T follicular helper cell (primary cell): ENCODE data around the gene PMEL.
"Not testable (repeated sequence)": the region's sequence is repeated elsewhere in the genome, so short reads cannot be mapped to it uniquely, and the experiment has no call there.

Experiments
- DNase-seq: peaks from one replicate; pipeline ENCODE4 v3.0.0-alpha.2; 2020; ENCODE audit warnings: low read depth

The PMEL gene

DNA sequence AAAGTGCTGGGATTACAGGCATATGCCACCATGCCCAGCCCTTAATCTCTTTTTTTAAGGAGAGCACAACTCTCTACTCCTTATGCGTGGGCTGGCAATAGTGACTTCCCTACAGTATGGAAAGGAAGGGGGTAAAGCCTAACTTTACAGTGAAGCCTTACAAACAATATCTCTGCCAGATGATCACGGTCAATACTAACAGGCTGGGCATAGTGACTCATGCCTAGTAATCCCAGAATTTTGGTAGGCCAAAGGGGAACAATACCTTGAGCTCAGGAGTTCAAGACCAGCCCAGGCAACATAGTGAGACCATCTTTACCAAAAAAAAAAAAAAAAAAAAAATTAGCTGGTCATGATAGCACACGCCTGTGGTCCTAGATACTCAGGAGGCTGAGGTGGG lies 43.7 kb downstream of the PMEL start:
- no peak for DNase-seq

GRCh38 chr12:55919032-55919431 lies 46.8 kb downstream of the PMEL start:
- DNase-seq: not testable (repeated sequence)

DNA sequence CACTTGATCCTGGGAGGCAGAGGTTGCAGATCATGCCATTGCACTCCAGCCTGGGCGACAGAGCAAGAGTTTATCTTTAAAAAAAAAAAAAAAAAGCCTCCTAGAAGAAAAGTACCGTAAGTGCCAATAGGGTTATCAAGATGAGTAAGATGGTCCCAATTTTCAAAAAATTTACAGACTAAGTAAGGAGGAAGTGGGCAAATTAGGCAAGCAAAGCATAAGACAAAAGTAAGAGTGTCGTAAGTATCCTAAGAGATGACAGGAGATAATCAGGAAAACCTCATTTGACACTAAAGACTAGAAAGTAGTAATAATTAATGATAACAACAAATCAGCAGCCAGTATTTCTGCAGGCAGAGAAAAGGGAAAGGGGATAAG lies 50.4 kb downstream of the PMEL start:
- no peak for DNase-seq

DNA sequence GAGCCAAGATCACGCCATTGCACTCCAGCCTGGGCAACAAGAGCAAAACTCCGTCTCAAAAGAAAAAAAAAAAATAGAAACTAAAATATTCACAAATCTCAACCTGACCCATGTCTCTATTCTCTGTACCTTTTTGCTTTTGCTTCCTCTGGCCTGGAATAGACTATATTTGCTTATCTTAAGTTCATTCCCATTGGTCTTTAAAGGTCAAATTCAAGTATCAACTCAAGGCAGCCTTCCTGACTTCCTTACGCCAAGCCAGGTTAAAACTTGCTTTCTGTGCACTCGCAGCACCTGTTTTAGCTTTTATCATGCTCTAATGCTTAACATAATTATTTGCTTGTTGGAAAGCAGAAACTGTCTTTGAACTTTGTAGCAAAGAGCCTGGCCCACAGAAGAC lies 52.9 kb downstream of the PMEL start:
- DNase-seq: no peak

GRCh38 chr12:55909513-55909884 lies 56.3 kb downstream of the PMEL start:
- DNase-seq: no peak

- DNase-seq: no peak
Observed at GRCh38 chr12:55908726-55909512, 56.9 kb downstream of the PMEL start.

GRCh38 chr12:55906056-55906455 lies 59.8 kb downstream of the PMEL start:
- no peak for DNase-seq
